PC-3 (cell line): ENCODE results near the gene WDR72. TPM values are rescaled to one million over a fixed set of nuclear protein-coding genes. Genes with fewer than 3 reads are reported as not detected.

Experiments
- ATAC-seq: fragments of 200-7000 bp; cut with Tn5 transposase; 2 replicates; pipeline ENCODE4 v1.9.1; 2020; ENCODE audit warnings: mild to moderate bottlenecking, moderate library complexity
- BruUV-seq: library from RNA; stranded (reverse); fragments of 400-500 nt; replicated peaks from 2 replicates; lab custom pipeline; 2021; lab: Mats Ljungman, UMichigan
- CTCF ChIA-PET: fragments of 300-600 bp; sonication (Branson Sonifier 250); formaldehyde crosslinking; loops from one replicate; lab custom pipeline; 2022; ENCODE audit warnings: antibody characterized with exemption; lab: Charles Lee
- POLR2A ChIA-PET: fragments of 300-600 bp; sonication (Branson Sonifier 250); formaldehyde crosslinking; loops from one replicate; lab custom pipeline; 2022; ENCODE audit warnings: antibody characterized with exemption; ENCODE audit not compliant: unreplicated experiment; lab: Charles Lee
- DNase-seq: peaks from one replicate; pipeline ENCODE4 v3.0.0-alpha.2; 2015
- H2AFZ ChIP-seq: fragments of 300-600 bp; sonication (generic); 2 replicates; pipeline ENCODE4 v1.6.0; 2016; ENCODE audit warnings: antibody characterized with exemption, low read length
- H3F3A ChIP-seq: fragments of 300-600 bp; sonication (generic); one replicate; pipeline ENCODE4 v1.6.0; 2017; ENCODE audit warnings: antibody characterized with exemption, low read length, control low read depth, mild to moderate bottlenecking; ENCODE audit not compliant: unreplicated experiment
- H3K27ac ChIP-seq: fragments of 300-600 bp; sonication (generic); 2 replicates; pipeline ENCODE4 v1.5.1; 2016; ENCODE audit warnings: mild to moderate bottlenecking, low read length
- H3K27me3 ChIP-seq: fragments of 300-600 bp; sonication (generic); 2 replicates; pipeline ENCODE4 v1.6.1; 2016; ENCODE audit warnings: low read length, mixed read lengths
- H3K36me3 ChIP-seq: fragments of 300-600 bp; sonication (generic); 2 replicates; pipeline ENCODE4 v1.6.1; 2016; ENCODE audit warnings: low read depth, mixed run types, low read length, mixed read lengths
- H3K4me1 ChIP-seq: fragments of 300-600 bp; sonication (generic); 2 replicates; pipeline ENCODE4 v1.5.1; 2016; ENCODE audit warnings: low read length; ENCODE audit not compliant: insufficient read depth
- H3K4me2 ChIP-seq: fragments of 300-600 bp; sonication (generic); 2 replicates; pipeline ENCODE4 v1.6.0; 2016; ENCODE audit warnings: low read length
- H3K4me3 ChIP-seq: fragments of 300-600 bp; sonication (generic); 2 replicates; pipeline ENCODE4 v1.5.1; 2016; ENCODE audit warnings: mild to moderate bottlenecking, low read length, mixed read lengths
- H3K79me2 ChIP-seq: fragments of 300-600 bp; sonication (generic); 2 replicates; pipeline ENCODE4 v1.6.1; 2017; ENCODE audit warnings: low read length, mixed read lengths
- H3K9ac ChIP-seq: fragments of 300-600 bp; sonication (generic); 2 replicates; pipeline ENCODE4 v1.6.0; 2016; ENCODE audit warnings: mild to moderate bottlenecking, low read length
- H3K9me2 ChIP-seq: fragments of 300-600 bp; sonication (generic); replicated peaks from 2 replicates; pipeline ENCODE4 v1.6.1; 2016; ENCODE audit warnings: mixed run types, low read length, mixed read lengths
- H3K9me3 ChIP-seq: fragments of 300-600 bp; sonication (generic); 2 replicates; pipeline ENCODE4 v1.6.1; 2016; ENCODE audit warnings: low read length, mixed read lengths
- H4K20me1 ChIP-seq: fragments of 300-600 bp; sonication (generic); 2 replicates; pipeline ENCODE4 v1.6.1; 2016; ENCODE audit warnings: low read length, mixed read lengths
- EZH2 ChIP-seq: fragments of 300-600 bp; sonication (generic); IDR thresholded peaks from one replicate; pipeline ENCODE4 v1.6.1; 2017; ENCODE audit warnings: antibody characterized with exemption, mild to moderate bottlenecking, low read length; ENCODE audit not compliant: unreplicated experiment
- EZH2phosphoT487 ChIP-seq: fragments of 300-600 bp; sonication (generic); IDR thresholded peaks from 2 replicates; pipeline ENCODE4 v1.6.1; 2018; ENCODE audit warnings: mild to moderate bottlenecking, antibody characterized with exemption, low read length, borderline replicate concordance
- intact Hi-C: fragments of 100-400 bp; cut with micrococcal nuclease; formaldehyde crosslinking; loops from 2 replicates; pipeline ENCODE4 v1.9.0; 2023
- total RNA-seq: library from RNA; depleted of rRNA; stranded (reverse); fragments of >200 nt; gene quantifications from 2 replicates; pipeline ENCODE4 v1.2.3, GENCODE V29; 2014
- TF ChIP-seq, protein P1 (sequence below): fragments of 300-600 bp; sonication (generic); conservative IDR thresholded peaks from 2 replicates; pipeline ENCODE4 v1.5.1; 2017; ENCODE audit warnings: antibody characterized with exemption, low read depth, mild to moderate bottlenecking, low read length

WDR72 gene
- total RNA-seq, 1 experiment from 2014 or later, result 5.9 TPM

DNA sequence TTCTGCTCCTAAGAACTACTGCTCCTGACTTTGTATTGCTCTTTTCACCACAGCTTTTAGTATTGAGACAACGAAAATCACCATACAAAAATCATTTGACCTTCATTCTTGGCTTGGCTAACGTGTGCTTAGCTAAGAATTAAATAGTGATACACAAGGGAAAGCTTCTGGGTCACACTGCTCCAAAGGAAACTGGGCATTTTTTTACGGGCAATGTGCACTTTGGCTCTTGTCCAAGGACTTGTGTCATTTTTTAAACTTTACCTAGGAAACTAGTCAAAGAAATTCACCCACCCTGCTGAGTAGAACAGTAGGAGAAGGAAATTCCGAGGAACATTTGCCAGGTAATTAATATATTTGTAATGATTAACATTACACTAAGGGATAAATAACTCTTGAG, 19.8 kb downstream of the WDR72 start:
- Histone ChIP-seq H3K9ac (no peak overlapping the region), H3F3A (no peaks in the 10 kb centered on the region), H3K4me2 (no peak overlapping the region), H3K9me3 (no peaks in the 10 kb centered on the region), H3K4me3 (no peak overlapping the region), H4K20me1 (no peaks in the 10 kb centered on the region), H3K79me2 (no peaks in the 10 kb centered on the region), H3K4me1 (no peaks in the 10 kb centered on the region), H3K27ac (no peak overlapping the region), H3K27me3 (peaks cover 22% of the 10 kb centered on the region), H3K36me3 (no peaks in the 10 kb centered on the region), H2AFZ (no peak overlapping the region), H3K9me2 (no peaks in the 10 kb centered on the region)
- TF ChIP-seq, protein P1, sequence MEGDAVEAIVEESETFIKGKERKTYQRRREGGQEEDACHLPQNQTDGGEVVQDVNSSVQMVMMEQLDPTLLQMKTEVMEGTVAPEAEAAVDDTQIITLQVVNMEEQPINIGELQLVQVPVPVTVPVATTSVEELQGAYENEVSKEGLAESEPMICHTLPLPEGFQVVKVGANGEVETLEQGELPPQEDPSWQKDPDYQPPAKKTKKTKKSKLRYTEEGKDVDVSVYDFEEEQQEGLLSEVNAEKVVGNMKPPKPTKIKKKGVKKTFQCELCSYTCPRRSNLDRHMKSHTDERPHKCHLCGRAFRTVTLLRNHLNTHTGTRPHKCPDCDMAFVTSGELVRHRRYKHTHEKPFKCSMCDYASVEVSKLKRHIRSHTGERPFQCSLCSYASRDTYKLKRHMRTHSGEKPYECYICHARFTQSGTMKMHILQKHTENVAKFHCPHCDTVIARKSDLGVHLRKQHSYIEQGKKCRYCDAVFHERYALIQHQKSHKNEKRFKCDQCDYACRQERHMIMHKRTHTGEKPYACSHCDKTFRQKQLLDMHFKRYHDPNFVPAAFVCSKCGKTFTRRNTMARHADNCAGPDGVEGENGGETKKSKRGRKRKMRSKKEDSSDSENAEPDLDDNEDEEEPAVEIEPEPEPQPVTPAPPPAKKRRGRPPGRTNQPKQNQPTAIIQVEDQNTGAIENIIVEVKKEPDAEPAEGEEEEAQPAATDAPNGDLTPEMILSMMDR, result no peak
- TF ChIP-seq EZH2phosphoT487 (no peak), EZH2 (no peak)
- CTCF ChIA-PET, result no interaction called here
- DNase-seq (no peak), ATAC-seq (no peak)
- POLR2A ChIA-PET, result no interaction called here
- no TSS peak for BruUV-seq
- intact Hi-C loops, result no loop called here

DNA sequence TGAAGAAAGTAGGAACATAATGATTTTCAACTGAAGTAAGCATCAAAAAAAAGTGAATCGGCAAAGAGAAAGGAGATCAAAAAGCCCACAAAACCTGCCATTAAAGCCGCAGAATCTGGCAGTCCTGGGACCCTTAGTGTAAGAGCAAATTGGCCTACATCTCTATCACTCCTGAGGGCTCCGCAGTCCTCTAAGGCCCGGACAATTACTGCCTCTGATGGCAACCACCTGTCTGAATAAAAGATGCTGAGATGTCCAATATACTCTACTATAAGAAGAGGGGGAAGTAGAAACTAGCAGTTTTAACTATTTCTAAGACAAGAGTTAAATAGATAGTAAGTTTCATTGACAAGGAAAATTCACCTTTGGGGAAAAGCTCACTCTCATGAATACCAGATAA, 20.3 kb downstream of the WDR72 start:
- Histone ChIP-seq H3K27ac (no peak overlapping the region), H3K9ac (no peak overlapping the region), H3K4me3 (no peak overlapping the region), H3F3A (no peaks in the 10 kb centered on the region), H3K4me1 (no peaks in the 10 kb centered on the region), H2AFZ (no peak overlapping the region), H3K36me3 (no peaks in the 10 kb centered on the region), H4K20me1 (no peaks in the 10 kb centered on the region), H3K27me3 (peaks cover 18% of the 10 kb centered on the region), H3K9me3 (no peaks in the 10 kb centered on the region), H3K9me2 (no peaks in the 10 kb centered on the region), H3K79me2 (no peaks in the 10 kb centered on the region), H3K4me2 (no peak overlapping the region)
- POLR2A ChIA-PET, result no interaction called here
- DNase-seq, result no peak
- CTCF ChIA-PET, result no interaction called here
- ATAC-seq, result no peak
- no TSS peak for BruUV-seq
- TF ChIP-seq, protein P1, result no peak
- TF ChIP-seq EZH2phosphoT487 (no peak), EZH2 (no peak)
- intact Hi-C loops, result no loop called here

DNA sequence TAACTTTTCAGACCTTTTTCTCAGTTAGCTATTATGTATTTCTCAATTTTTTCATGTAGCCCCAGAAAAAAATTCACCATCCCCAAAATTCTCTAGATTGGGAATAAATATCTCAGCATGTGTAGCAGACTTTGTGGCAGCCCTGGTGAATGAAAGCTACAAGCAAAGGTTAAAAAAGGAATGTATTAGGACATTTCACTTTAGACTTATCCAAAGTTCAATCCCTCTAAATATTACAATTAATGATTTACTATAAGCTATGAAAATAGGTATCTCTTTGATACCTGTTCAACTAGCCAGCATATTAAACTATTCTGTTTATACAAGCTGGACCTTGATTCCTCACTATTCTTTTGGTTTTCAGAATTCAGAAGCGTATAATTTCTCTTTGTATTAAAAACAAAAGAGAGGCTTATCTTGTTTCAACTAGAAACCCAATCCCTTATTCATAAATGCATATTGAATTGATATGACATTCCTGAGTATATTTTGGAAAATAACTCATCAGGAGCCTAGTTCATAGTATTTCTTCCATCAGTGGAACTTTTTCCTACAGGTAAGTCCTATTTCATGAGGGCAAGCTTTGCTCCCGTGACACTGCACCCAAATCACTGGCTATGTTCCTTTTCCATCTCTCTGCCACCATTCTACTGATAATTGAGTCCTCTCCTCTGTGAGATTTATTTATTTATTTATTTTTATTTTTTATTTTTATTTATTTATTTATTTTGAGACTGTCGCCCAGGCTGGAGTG, 38.0 kb downstream of the WDR72 start:
- peaks cover 22% of the 10 kb centered on the region for H3K27me3 ChIP-seq
- intact Hi-C loops, result no loop called here
- H3K4me1 ChIP-seq, result no peaks in the 10 kb centered on the region
- no peak overlapping the region for H3K4me2 ChIP-seq
- CTCF ChIA-PET, result no interaction called here
- no peaks in the 10 kb centered on the region for H4K20me1 ChIP-seq
- no peak overlapping the region for H3K4me3 ChIP-seq
- no TSS peak for BruUV-seq
- H3K36me3 ChIP-seq, result no peaks in the 10 kb centered on the region
- POLR2A ChIA-PET, result no interaction called here
- no peaks in the 10 kb centered on the region for H3F3A ChIP-seq
- H3K9ac ChIP-seq, result no peak overlapping the region
- ATAC-seq (no peak), DNase-seq (no peak)
- no peak overlapping the region for H2AFZ ChIP-seq
- H3K9me2 ChIP-seq, result no peaks in the 10 kb centered on the region
- no peaks in the 10 kb centered on the region for H3K79me2 ChIP-seq
- H3K27ac ChIP-seq, result no peak overlapping the region
- no peak for TF ChIP-seq EZH2
- TF ChIP-seq EZH2phosphoT487, result no peak
- TF ChIP-seq, protein P1, result no peak
- H3K9me3 ChIP-seq, result no peaks in the 10 kb centered on the region
